SK-N-MC (cell line): ENCODE data around the gene RPP25L.

Experiments
- EZH2 ChIP-seq: fragments of 200-600 bp; sonication (generic); IDR thresholded peaks from one replicate; pipeline ENCODE4 v1.6.1; 2017; ENCODE audit warnings: antibody characterized with exemption
- FOXP2 ChIP-seq: optimal IDR thresholded peaks from 2 replicates; pipeline ENCODE3; 2011; ENCODE audit warnings: mild to moderate bottlenecking, moderate library complexity; ENCODE audit not compliant: insufficient read depth; ENCODE audit errors: extremely low read length, control extremely low read depth
- POLR2AphosphoS5 ChIP-seq: IDR thresholded peaks from 2 replicates; pipeline ENCODE4 v1.6.1; 2012; ENCODE audit warnings: mild to moderate bottlenecking, low read depth, low read length, borderline replicate concordance

DNA sequence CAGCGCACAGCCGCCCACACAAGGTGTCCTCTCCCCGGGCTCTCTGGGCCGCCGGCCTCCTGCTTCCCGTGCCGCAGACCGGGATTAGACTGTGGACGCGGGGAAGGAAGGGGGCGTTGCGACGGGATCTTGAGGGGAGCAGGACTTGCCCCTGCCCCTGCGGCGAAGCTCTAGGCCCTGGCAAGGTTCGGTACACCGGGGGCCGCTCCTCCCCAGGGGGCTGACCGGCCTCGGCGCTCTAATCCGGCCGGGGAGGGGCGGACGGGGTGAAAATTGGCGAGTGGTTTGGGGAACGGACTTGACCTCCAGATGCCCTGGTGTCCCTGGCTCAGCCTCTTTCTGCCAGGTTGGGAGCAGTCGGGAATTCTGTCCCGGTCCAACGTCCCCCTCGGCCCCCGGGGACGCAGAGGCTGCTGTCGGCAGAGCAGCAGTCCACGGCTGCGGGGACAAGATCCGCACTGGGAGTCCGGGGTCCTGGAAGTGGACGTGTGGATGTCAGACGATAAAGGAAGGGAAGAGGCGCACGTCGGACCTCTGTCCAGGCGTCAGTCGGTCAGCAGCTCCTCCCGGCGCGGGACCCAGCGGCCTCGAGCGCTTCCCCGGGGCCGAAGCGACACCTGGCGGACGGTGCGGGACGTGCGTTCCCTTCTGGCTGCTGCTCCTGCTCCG, 20.5 kb downstream of the RPP25L start:
- TF ChIP-seq POLR2AphosphoS5 (no peak), EZH2 (no peak), FOXP2 (no peak)
